HG02642 (cell line): ENCODE measurements around the gene TRIM34.
A peak's percentile ranks its signal among the peaks of the same experiment; 100 is the strongest.
"Not testable (repeated sequence)": the region's sequence is repeated elsewhere in the genome, so short reads cannot be mapped to it uniquely, and the experiment has no call there.

Experiments used
- ATAC-seq: cut with Tn5 transposase; IDR thresholded peaks from one replicate; pipeline ENCODE4 v1.9.1; 2021; ENCODE audit warnings: mild to moderate bottlenecking; ENCODE audit not compliant: unreplicated experiment, poor library complexity

The TRIM34 gene

GRCh38 chr11:5624489-5625279 is at the start of gene TRIM34:
TSS of gene TRIM34 (plus strand) at chr11:5625001. CDS start at chr11:5632332, 7,331 bp downstream.
- ATAC-seq, result peak; percentile 96

GRCh38 chr11:5575152-5575551 is 49.6 kb upstream of the TRIM34 start:
- ATAC-seq, result no peak

- ATAC-seq, result no peak
Measured at GRCh38 chr11:5577101-5577500, 47.7 kb upstream of the TRIM34 start.

- ATAC-seq, result no peak
Measured at GRCh38 chr11:5580577-5580976, 44.2 kb upstream of the TRIM34 start, which contains the start of gene OR52B6. TSS of gene OR52B6 (plus strand) at chr11:5580877. CDS start at chr11:5580877, 0 bp downstream.

GRCh38 chr11:5581014-5581413 is 43.8 kb upstream of the TRIM34 start:
- no peak for ATAC-seq

- ATAC-seq, result not testable (repeated sequence)
Measured at GRCh38 chr11:5584458-5584857, 40.3 kb upstream of the TRIM34 start.

GRCh38 chr11:5589906-5590305 is 34.9 kb upstream of the TRIM34 start:
- ATAC-seq, result not testable (repeated sequence)

- ATAC-seq, result no peak
Measured at GRCh38 chr11:5591613-5592012, 33.2 kb upstream of the TRIM34 start.

GRCh38 chr11:5592615-5593014 is 32.2 kb upstream of the TRIM34 start:
- no peak for ATAC-seq

- no peak for ATAC-seq
Measured at GRCh38 chr11:5593146-5593545, 31.7 kb upstream of the TRIM34 start.

GRCh38 chr11:5596607-5597201 is 28.1 kb upstream of the TRIM34 start, which contains the start of gene TRIM6:
TSS of gene TRIM6 (plus strand) at chr11:5596637. CDS start at chr11:5596898, 261 bp downstream.
- ATAC-seq, result peak; percentile 60

GRCh38 chr11:5597953-5598352 is 26.8 kb upstream of the TRIM34 start:
- ATAC-seq, result no peak

- peak; percentile 76 for ATAC-seq
Measured at GRCh38 chr11:5600374-5600851, 24.4 kb upstream of the TRIM34 start.

GRCh38 chr11:5602791-5603190 is 22.0 kb upstream of the TRIM34 start:
- ATAC-seq, result not testable (repeated sequence)

GRCh38 chr11:5603326-5603725 is 21.5 kb upstream of the TRIM34 start:
- no peak for ATAC-seq

- ATAC-seq, result no peak
Measured at GRCh38 chr11:5604896-5605295, 19.9 kb upstream of the TRIM34 start.

- ATAC-seq, result no peak
Measured at GRCh38 chr11:5605849-5606248, 19.0 kb upstream of the TRIM34 start.

GRCh38 chr11:5608808-5609207 is 16.0 kb upstream of the TRIM34 start:
- ATAC-seq, result no peak

GRCh38 chr11:5610446-5610845 is 14.4 kb upstream of the TRIM34 start:
- ATAC-seq, result no peak

GRCh38 chr11:5611627-5612026 is 13.2 kb upstream of the TRIM34 start:
- no peak for ATAC-seq

GRCh38 chr11:5618807-5619206 is 6.0 kb upstream of the TRIM34 start:
- ATAC-seq, result no peak
